ENCODE results near the gene MYT1.
"Not testable (repeated sequence)": the region's sequence is repeated elsewhere in the genome, so short reads cannot be mapped to it uniquely, and the experiment has no call there.

The MYT1 gene

DNA sequence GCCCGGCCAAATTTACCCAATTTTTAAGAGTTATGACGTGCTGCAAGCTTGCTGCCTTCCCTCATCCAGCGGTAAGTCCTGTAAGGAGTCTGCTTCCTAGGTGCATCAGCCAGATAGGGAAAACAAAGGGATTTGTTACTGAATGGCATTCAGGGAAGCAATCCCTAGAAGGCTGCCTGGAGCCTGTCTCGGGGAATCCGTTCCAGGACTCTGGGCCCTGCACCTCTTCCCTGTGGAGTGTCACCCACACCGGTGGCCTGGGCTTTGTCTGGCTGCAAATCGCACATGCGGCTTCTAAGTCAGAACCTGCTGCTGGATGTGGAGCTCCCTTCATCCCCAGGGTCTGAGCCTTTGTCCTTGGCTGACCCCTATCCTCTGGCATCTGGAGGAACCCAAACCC, 7.0 kb downstream of the MYT1 start:
- no peak for DNase-seq

DNA sequence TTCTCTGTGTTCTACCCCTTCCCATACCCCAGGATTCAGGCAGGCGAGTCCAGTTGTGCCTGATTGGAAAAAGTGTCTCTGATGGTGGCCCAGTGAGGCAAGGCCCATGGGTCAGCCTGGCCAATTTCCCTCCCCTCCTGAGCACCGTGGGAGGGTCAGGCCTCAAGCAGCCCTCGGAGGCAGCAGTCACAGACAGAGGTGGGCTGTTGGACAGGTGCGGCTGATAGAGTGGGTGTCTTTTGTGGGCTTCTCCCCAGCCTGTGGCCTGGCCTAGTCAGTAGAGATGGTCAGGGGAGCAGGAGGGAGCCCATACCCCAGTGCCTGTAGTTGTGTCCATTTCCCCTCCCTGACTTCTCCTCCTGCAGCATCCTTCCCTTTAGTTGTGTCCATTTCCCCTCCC, 8.9 kb downstream of the MYT1 start:
- no peak for DNase-seq

DNA sequence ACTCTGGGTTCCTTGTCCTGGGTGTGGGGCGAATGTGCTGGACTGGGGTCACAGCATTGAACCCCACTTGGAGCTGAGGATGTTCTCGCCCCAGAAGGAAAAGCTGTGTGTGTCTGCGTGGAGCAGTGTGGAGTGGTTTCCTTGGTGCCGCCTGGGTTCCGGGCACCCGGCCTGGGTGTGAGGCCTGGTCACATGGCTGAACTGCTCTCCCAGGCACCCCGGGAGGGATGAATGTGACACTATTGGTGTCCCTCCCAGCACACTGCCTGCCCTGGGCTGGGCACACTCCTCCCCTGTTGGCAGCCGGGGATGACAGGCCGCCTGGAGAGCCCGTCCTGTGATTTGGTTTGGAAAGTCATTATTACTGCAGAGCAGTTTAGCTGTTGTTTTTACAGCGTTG, 12.3 kb downstream of the MYT1 start:
- no peak for DNase-seq

DNA sequence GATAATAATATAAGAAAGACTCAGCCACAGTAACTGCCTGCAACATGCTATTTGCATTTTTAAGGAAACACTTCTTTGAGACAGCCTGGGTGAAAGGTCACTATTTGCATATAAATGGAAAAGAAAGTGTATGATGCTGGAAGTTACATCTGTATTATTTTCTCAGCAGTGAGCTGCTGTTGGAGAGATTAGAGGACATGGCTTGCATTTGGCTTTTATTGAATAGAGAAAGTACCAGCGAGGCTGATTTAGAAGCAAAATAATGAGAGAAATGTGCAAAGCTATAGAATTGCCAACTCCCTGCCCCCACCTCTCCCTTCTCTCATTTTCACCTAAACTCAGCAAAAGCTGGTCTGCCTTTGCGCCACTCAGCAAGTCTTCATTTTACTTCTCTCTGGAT, 12.7 kb downstream of the MYT1 start:
- DNase-seq = no peak

DNA sequence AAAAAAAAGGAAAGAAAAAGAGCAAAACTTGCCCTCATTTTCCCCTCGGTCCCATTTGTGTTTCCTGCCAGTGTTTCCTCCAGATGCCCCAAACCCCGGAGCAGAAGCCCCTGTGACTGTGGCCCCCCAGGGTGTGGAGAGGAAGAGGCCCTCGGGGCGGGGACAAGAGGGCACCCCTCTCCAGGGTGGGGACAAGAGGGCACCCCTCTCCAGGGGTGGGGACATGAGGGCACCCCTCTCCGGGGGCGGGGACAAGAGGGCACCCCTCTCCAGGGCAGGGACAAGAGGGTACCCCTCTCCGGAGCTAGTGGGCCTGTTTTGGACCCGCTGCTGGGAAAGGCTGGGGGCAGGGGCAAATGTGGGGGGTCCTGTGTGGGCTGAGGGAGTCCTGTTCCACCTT, 13.1 kb downstream of the MYT1 start:
- DNase-seq = no peak

DNA sequence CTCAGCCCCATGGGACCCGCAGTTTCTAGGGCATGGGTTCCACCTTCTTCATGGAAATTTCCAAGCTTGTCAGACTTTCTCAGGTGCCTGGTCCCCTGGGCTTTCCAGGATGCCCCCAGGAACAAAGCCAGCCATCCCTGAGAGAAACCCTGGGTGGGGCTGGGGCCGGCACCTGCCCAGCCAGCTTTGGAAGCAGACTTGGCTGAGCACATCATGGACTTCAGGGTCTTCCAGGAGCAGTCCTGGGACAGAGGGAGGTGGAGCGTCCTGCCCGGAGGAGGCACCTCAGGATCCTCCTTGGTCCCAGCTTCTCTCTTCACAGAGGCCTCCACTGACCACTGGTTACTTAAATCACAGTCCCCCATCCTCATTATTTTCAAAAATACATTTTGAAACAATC, 13.5 kb downstream of the MYT1 start:
- no peak for DNase-seq

DNA sequence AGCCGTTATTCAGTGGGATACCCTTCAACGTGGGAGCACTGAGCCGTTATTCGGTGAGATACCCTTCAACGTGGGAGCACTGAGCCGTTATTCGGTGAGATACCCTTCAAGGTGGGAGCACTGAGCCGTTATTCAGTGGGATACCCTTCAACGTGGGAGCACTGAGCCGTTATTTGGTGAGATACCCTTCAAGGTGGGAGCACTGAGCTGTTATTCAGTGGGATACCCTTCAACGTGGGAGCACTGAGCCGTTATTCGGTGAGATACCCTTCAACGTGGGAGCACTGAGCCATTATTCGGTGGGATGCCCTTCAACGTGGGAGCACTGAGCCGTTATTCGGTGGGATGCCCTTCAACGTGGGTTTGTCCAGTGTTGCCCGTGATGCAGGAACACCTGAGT, 14.7 kb downstream of the MYT1 start:
- not testable (repeated sequence) for DNase-seq

DNA sequence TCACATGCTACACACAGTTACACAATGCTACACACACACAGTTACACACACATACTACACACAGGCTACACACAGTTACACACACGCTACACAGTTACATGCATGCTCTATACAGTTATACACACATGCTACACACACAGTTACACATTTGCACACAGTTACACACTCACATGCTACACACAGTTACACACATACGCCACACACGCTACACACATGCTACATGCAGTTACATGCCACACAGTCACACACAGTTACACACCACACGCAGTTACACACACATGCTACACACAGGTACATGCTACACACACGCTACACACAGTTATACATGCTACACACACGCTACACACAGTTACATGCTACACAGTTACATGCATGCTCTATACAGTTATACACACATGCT, 15.6 kb downstream of the MYT1 start:
- no peak for DNase-seq

DNA sequence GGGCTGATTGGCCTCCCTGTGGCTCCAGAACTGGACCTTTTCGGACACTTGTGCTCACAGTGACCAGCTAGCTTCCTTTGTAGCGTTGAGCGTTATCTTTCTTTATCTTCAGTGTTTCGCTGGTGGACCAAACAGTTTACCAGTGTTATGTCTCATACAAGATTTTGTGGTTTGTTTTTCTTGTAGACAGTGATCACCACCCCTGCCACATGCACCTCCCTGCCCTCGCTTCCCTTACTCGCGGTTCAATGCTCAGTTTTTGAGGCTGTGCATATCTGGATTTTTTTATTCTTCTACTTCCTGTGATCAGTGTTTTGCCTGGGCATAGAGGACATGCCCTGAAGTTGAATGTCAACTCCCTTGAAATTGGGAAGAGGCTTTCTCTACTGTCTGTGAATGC, 16.4 kb downstream of the MYT1 start:
- DNase-seq = no peak

DNA sequence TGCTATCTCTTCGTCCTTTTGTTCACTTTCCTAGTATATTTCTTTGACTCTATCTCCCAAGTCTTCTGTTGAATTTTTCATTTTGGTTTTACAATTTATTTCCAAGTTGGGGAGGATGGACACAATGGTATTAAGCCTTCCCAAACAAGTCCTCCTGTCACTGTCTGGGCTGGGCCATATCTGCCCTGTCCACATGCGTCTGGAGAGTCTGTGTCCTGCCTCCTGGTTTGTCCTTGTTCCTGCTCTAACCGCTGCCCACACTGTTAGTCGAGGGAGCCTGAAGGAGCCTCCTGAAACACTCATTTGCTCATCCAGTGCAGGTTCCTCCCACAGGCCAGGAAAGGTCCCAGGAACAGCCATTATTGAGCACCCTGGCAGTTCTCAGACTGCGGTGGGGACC, 17.1 kb downstream of the MYT1 start:
- DNase-seq = no peak

DNA sequence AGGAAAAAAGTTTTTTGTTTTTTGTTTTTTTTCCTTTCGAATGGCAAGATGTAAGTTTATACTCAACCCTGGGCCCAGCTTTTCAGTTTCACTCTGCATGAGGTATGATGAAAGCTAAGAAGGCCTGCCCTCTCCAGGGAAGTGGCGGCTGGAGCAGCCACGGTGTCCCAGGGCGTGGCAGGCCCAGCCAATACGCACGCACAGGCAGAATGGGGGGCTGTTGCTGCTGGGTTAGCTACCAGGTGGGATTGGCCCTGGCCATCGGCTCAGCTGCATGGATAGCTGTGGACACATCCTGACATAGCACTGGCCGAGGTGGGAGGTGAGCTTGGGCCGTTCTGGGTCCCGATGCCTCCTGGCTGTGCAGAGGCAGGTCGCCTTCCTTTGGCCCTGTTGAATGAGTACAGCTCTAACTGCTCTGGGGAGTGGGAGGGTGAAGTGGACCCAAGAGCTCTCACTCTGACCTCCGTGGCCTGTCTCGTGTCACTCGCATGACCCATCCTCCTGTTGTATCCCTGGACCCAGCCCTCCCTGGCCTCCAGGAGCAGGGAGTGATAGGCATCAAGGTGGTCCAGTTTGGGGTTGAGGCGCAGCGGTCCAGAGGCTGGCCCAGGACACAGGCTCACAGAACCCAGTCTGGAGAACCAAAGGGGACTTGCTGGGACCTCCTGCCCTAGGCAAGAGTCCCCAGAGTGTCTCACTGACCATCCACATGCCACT, 18.1 kb downstream of the MYT1 start:
- no peak for DNase-seq

DNA sequence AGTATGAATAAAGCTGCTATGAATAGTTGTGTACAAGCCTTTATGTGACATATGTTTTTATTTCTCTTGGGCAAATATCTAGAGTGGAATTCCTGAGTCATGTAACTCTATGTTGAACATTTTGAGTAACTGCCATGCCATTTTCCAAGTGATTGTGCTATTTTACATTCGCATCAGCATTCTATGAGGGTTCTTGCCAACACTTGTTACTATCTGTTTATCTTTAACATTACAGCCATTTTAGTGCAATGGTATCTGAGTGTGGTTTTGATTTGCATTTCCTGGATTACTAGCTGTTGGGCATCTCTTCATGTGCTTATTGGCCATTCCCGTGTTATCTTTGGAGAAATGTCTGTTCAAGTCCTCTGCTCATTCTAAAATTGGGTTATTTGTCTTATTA, 19.1 kb downstream of the MYT1 start:
- DNase-seq = no peak

DNA sequence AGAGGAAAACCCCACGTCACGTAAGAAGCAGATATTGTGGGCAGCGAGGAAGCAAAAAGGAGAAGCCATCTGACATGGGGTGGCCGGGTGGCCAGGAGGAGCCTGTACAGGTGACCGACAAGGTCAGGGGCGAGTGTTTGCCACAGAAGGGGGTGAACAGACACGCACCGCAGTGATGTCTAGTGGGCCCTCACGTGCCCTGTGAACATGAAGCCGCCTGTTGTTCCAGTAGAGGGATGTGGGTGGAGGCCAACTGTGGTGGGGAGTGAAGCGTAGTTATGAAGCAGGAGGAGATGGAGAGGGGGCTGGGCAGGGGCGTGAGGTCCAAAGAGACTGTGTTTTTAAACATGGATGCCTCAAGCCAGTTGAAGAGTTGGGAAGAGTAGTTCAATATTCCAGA, 20.5 kb downstream of the MYT1 start:
- no peak for DNase-seq

DNA sequence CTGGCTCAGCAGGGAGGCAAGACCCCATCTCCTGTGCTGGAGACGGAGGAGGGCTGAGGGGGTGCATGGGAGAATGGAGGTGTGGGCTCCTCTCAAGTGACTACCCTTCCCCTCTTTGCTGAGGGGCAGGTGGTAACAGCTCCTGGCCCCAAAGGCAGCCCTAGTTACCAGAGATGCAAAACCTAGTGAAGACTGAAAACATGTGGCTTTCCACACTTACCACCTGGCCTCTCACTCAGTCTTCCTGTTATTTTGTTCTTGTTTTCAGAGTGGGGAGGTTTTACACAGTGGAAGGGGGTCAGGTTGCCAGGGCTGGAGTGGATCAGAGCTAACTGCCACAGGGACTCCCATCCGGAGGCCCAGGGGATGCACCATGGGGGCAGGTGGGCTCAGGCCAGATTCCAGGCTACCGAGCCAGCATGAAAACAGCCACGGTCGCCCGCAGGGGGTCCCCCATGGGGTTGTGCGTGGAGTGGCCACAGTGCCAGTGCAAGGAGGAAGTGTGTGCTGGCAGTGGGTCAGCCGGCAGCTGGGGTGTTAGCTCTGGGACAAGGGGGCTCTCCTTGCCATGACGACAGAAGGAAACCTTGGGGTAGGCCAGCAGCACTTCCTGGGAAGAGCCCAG, 21.1 kb downstream of the MYT1 start:
- DNase-seq = no peak

DNA sequence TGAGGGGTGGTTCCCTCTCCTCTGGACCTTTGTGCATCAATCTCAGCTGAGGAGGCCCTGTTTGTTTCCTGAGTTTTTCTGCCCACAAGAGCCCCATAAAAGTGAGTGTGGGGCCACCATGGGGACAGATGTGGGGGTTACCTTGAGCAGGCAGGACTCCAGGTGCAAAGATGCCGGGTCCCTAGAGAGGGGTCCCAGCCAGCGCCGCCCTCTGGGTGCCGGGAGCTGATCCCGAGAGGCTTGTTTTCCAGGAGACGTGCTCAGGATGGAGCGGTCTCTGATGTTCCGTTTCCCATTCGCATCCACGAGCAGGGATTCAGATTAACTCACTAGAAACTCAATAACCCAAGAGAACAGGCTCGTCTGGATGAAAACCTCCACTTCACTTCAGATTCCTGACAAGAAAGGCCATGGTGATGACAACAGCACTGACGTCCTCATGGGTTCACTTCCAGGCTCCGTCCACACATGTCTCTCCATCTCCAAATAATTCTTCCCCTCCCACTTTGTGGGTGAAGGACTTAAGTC, 21.9 kb downstream of the MYT1 start:
- DNase-seq = no peak

DNA sequence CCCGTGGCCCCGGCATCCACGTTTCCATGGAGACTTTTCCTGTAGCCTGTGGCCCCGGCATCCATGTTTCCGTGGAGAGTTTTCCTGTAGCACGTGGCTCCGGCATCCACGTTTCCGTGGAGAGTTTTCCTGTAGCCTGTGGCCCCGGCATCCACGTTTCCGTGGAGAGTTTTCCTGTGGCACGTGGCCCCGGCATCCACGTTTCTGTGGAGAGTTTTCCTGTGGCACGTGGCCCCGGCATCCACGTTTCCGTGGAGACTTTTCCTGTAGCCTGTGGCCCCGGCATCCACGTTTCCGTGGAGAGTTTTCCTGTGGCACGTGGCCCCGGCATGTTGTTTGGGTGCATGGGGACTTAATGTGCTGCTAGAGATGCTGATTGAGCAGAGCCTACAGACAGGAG, 23.0 kb downstream of the MYT1 start:
- DNase-seq = not testable (repeated sequence)

DNA sequence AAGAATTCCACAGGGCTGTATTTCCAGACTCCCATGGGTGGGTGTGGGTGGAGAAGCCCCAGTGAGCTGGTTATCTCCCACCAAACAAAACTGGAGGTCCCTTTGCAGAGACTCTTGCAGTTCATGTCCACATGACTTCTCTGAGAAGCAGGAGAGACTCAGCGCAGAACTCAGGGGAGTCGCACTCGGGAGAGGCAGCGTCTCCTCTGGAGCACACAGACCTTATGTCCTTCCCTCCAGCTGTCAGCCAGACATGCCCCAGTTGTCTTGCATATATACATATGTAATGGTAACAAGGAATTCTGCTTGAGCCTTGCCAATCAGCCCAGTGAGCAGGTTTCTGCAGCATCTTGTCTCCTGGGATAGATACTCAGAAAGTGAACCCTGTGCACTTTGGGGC, 23.8 kb downstream of the MYT1 start:
- no peak for DNase-seq

DNA sequence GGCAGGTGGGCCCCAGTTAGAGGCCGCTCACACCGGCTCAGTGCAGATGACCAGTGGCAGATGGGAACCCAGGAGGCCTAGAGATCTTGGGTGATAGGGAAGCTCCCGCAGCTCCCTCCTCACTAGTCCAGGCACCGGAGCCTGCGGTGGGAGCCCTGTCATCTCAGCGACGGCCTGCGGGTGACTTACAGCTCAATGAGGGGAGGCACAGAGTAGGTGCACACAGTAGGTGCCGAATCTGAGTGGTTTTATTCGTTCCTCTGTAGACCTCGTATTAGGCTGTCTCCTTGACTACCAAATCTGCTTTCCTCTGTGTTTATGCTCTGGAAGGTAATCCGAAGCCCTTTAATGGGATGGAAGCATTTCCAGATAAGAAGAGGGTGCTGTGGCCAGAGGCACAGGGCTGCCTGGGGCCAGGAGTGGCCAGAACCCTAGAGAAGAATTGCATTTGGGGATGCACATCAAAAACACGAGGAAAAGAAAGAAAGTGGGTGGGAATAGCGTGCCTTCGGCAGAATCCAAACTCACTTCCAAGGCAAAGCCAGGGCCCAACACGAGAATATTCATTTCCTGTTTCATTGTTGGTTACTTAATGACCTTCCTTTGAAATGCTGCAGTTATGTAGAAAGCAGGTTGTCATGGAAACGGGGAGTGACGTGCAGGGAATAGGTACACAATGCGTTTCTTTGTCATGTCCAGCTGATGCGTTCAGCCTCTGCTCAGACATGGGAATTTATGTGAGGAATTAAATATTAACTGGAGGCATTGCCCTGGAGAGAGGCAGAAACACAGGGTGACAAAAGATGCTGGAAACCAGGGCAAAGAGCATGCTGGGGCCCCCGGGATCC, 24.7 kb downstream of the MYT1 start:
- no peak for DNase-seq

DNA sequence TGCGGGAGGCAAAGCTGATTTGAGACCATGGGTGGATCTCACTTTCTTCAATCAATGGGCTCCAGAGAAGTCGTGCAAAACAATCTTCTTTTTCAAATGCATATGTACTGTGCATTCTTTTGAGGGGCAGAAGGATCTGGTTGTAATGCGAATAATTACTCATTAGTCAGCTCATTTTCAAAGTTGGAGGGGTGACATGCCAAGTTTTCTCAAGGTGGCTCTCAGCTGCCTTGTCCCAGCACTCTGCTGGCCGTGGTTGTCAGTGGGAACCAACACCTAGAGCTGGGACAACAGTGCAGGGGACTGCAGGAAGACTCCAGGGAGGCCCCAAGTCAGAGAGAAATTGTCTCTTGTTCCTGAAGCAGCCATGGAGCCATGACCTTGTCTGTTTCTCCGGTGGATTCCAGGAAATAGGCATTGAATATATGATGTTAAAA, 25.3 kb downstream of the MYT1 start:
- DNase-seq = no peak

DNA sequence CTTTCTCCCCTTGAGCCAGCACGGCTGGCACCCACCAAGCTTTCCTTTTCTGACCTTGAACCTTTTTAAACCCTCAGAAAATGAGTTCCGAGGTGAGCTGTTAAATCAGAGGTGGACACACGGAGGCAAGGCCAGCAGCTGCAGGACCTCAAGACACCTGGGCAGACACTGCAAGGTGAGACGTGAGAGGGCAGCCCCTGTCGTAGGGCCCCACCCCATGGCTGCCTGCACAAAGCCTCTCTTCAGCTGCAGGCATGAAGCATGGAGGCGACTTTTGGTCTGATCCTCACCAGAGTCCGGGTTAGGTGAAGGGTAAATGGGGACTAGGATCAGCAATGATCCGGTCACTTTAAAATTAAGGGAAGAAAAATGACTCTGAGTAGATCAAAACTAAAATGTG, 25.7 kb downstream of the MYT1 start:
- DNase-seq = no peak

DNA sequence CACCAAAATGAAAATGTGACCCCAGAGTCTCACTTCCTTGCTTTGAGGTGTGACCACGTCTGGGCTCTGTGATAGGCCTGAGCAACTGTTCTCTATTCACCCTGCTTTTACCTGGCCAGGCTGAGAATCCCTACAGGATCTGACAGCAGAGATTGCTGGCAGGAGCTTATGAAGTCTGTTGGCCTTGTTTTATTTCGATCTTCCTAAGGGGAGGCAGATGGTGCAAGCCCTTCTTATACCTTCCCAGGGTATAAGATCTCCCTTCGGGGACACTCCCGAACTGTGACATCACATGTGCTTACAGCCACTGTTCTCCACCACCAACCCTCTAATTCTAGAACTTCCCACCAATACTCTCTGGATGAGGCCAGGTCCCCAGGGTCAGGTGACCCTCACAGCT, 26.8 kb downstream of the MYT1 start:
- DNase-seq = no peak

DNA sequence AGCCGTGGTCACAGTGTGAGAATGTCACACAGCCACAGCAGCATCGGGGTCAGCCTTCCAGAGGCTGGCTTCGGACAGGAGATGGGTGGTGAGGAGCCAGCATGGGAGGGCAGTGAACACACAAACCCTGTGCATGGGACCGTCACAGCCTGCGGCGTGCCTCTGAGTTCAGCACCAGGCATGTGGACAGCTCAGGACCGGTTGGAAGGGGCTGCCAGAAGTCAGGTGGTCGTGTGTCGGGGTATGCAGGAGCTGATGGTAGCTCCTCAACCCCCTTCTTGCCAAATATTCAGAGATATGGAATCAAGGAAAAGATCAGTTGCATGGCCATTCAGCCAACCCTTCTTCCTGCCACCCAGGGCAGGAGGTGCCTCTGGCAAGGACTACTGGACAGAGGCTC, 28.2 kb downstream of the MYT1 start:
- no peak for DNase-seq

DNA sequence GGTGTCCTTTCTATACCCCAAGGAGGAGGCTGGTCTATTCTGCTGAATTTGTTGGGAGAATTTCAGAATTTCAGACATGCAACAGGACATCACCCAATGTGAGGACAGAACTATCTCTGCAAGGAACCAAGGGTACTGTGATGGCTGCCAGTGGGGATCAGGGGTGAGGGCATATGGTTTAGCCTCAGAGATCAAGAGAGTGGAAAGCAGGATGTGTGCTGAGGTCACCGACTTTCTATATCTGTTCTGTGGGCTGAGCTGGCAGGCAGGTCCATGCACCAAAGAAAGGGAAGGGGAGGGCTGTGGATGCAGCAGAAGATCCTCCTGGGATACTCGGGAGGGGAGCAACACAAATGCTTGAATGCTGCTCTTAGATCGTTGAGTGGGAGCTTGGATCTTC, 28.8 kb downstream of the MYT1 start:
- DNase-seq = no peak

DNA sequence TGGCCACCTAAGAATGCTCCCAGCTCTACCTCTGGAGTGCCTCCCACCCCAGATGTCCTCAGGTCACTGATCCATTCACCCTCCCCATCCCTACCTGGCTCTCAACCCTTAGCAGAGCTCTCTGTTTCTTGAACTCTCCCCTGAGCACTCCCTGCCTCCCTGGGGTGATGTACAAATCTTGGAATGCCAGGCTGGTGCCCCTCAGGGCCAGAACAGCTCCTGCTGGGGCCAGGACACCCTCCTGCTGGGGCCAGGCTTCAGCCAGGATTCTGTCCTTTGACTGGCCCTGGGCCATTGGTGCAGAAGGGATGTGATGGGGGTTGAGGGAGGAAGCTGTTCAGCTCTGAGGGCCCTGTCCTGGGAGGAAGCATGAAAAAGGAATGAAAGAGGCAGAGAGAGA, 30.0 kb downstream of the MYT1 start:
- no peak for DNase-seq

All from hematopoietic multipotent progenitor cell treated with erythropoietin and hydrocortisone succinate and interleukin-3 and kit ligand, for 6 days (in vitro differentiated cells).